Body of pancreas (tissue), 4 donors: Measurements from ENCODE around the gene SRRM4.

Experiments
- POLR2A ChIP-seq, 3 donors: fragments of 450-650 bp; IDR thresholded peaks; one replicate each; pipeline ENCODE4 v1.6.1; 2016; ENCODE audit warnings: antibody characterized with exemption in 3 of 3, mild to moderate bottlenecking in 2 of 3
- TF ChIP-seq, protein P1 (sequence below), 7 experiments: fragments of 450-650 bp in 4 of 7; fragments of 200-600 bp in 3 of 7; sonication (generic) in 3 of 7; IDR thresholded peaks; one replicate each; pipeline ENCODE4 v1.5.1; 2016 to 2019; ENCODE audit warnings: antibody characterized with exemption in 7 of 7

DNA sequence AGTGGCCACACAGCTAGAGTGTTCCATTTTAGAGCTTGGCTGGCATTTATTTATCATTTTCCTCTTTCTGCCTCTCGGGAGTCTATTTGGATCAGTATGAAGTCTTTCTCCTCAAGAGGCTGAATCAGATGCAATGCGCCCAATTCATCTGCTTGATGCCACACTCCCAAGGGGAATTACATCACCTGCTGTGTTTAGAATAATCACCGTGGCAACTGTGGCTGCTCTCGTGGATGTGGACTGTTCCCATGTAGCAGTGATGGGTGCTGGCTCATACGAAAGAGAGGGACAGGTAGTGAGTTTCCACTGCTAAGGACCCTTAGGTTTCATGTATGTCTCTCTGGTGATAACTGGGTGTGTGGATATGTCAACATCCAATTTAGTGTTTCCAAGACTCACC is 70.7 kb downstream of the SRRM4 start:
- TF ChIP-seq, protein P1, sequence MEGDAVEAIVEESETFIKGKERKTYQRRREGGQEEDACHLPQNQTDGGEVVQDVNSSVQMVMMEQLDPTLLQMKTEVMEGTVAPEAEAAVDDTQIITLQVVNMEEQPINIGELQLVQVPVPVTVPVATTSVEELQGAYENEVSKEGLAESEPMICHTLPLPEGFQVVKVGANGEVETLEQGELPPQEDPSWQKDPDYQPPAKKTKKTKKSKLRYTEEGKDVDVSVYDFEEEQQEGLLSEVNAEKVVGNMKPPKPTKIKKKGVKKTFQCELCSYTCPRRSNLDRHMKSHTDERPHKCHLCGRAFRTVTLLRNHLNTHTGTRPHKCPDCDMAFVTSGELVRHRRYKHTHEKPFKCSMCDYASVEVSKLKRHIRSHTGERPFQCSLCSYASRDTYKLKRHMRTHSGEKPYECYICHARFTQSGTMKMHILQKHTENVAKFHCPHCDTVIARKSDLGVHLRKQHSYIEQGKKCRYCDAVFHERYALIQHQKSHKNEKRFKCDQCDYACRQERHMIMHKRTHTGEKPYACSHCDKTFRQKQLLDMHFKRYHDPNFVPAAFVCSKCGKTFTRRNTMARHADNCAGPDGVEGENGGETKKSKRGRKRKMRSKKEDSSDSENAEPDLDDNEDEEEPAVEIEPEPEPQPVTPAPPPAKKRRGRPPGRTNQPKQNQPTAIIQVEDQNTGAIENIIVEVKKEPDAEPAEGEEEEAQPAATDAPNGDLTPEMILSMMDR (IDR thresholded peaks at IDR 0.05) = no peak
- TF ChIP-seq POLR2A (IDR thresholded peaks at IDR 0.05) = no peak
